Heart left ventricle (tissue), 13 donors: Measurements from ENCODE around the gene CD226.

Experiments used
- CTCF ChIP-seq, 12 donors: fragments of 200-600 bp; sonication (generic) in 4 of 12; IDR thresholded peaks; one replicate each; pipeline versions ENCODE4 v1.5.0 to v1.8.0; 2018 to 2022; ENCODE audit warnings: antibody characterized with exemption in 12 of 12, mild to moderate bottlenecking in 5 of 12
- POLR2A ChIP-seq, 2 donors: fragments of 450-650 bp; IDR thresholded peaks; one replicate each; pipeline ENCODE4 v1.6.1; 2017; ENCODE audit warnings: antibody characterized with exemption in 2 of 2, mild to moderate bottlenecking in 2 of 2, moderate library complexity in 2 of 2
- donor health status: ischemic (EF 13 %, LVEDD 7.1; RV severe dilation, severe dysfunction).
- donor health status: DM: no; HTN: yes; CAD: no.
- donor health status: DM: no; HTN: no; CAD: no.
- donor health status: ischemic (EF 25% LVEDD 6.9; RV normal size, moderate dysfunction).
- donor health status: ischemic (EF 25% LVEDD 5.7; RV mildly dilated, moderate dysfunction).
- donor health status: ischemic (EF 35%, LVEDD 5.7; RV mildly dilated, moderate dysfunction).
- donor health status: nonischemic (EF 11% LVEDD 7.7; RV severe dilation, severe dysfunction).
- donor health status: DM: yes; HTN: yes; CAD: no.
- donor health status: PGD.
- donor health status: ischemic (EF 29% LVEDD 5.4; RV normal size, mild dysfunction).
- donor health status: nonischemic (EF 23%, LVEDD 6.1; RV moderate dilation, normal function).

GRCh38 chr18:69948919-69949537, 1.4 kb upstream of the CD226 start:
- TF ChIP-seq CTCF (IDR thresholded peaks at IDR 0.05): no peak
- TF ChIP-seq POLR2A (IDR thresholded peaks at IDR 0.05): no peak
